DMS114 treated with DMSO at 0.1 percent for 48 hours (cell line): Measurements from ENCODE around the gene ELF5.

ENCODE experiments used
- DNase-seq: peaks from one replicate; lab custom pipeline; 2025; ENCODE audit not compliant: unreplicated experiment; lab: John Stamatoyannopoulos, UW

The ELF5 gene

DNA sequence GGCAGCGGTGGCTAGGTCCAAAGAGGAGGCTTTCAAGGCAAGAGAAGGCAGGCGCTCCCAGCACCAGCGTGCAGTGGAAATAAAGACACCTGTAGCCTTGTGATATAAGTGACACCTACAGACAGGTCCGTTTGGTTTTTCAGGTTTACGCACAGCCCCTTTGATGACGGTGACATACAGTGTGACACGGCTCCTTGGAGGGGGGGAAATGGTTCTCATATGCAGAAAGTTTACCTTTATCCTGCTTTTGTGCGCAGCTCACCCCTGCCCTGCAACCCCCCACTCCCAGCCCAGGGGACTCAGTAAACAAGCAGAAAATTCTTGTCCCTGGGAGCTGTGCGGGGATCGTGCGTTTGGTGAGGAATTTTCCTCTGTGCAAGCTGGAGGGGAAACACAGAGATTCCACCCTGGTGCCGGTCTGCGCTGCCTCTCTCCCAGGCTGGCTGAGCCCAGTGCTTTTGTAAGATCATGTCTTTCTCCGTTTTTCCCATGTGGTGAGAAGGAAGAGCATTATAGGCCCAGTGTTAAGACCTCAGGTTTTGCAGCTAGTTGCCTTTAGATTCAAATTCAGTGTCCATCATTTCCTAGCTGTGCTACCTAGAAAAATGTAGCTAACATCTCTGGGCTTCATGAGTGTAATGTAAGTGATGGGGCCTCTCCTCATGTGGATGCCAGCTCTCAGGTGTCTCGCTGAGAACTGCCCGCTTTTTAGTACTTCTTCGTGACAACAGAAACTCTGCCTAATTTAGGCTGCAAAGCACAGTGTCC is at the start of gene ELF5:
Gene ELF5, minus strand, starts transcription at position 113 of the 768 bp plus-strand sequence. CDS start 8,045 bp downstream, outside the sequence.
- no peak for DNase-seq

DNA sequence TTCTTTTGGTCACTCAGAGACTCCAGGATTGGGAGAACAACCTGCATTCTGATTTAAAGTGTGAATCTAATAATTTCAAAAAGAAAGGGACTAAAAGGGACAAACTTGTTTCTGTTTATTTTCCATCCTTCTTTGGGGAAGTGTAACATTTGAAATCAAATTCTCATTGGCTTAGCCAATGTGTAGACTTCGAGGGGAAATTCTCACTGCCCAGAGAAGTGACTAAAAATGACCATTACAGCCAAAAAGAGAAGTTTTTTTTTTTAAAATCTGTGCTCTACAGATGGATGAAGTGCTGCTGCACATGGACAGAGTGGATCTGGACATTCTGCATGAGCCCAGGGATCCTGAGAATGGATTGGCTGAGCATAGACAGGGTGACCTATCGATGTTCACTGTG is 49.4 kb upstream of the ELF5 start:
- DNase-seq = no peak

DNA sequence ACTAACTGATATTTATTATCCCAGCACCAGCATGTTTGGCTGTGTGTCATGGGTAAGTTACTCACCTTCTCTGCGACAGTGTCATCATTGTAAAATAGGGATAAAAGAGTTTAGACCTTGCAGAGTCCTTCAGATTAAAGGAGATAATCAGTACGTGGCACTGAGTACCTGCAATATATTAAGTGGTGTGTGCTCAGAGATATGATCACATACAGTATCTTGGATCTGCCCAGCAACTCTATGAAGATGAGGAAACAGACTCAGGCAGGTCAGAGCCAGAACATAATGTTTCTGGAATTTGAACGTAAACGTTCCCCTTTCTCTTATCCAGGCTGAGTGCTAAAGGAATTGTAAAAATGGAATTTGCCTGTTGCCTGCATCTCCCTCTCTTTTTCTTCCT is 46.9 kb upstream of the ELF5 start:
- no peak for DNase-seq

DNA sequence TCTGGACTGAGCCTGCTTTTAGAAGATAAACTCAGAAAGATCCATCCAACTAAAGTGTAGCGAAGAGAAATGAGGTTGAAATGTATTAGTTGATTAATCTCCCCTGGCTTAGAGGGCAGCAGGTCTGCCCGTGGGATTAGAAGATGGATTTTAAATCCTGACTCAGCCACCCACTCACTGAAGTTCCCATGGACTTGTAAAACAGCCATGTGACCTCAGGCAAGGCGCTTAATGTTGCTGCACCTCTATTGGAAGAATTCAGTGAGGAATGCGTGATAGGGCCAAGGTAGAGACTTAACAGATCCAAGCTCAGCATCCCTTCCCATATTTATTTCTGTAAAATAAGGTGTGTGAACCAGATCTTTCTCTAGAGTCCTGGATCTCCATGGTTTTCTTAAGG is 45.1 kb upstream of the ELF5 start:
- DNase-seq = no peak

DNA sequence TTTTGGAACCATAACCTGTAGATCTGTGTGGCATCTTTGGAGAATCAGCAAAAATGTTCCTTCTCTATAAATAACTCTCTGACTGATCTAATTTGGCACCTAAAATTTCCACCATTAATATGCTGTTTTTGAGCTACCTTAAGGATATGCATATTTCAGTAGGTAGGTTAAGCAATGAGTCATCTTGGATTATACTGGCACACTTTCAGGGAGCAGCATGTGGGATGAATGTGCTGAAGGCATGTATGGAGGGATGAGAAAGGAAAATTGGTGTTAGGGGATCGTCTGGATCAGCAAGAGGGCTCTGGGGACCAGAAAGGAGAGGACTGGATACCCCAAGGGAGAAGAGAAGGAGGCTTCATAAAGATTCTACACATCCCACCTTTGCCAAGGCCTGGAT is 44.6 kb upstream of the ELF5 start:
- DNase-seq = no peak

DNA sequence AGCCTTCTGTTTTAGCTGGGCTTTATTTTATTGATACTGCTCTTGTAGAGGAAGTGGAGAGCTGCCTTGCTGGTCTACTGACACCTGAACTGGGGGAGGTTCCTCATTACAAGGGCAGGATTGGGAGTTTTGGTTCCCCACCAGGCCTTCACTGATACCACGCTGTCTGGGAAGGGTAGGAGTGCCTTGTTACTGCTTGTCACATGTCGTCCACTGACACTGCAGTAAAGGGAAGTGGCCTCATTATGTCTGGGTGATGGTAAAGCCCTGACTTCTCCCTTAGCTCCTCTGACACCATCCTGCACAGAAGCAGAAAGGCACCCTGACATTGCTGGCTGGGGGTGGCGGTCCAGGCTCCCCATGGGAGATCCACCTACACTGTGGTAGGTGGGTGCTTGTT is 38.7 kb upstream of the ELF5 start:
- DNase-seq = no peak

DNA sequence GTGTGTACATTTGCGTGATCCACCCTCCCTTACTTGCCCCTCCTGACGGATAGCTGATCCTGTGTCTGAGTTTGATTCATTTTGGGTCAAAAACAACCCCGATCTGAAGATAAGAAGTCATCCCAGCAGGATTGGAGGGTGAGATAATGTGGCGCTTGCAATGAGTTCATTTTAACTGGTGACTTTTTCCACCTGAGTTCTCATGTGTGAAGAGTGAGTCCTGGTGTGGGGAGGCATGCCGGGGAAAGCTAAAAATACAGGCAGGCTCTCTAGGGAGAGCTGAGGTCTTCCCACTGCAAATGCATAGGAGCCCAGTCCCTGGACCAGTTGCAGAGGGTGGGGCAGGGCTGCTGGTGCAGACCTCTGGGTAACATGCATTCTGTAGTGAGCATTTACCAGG is 35.7 kb upstream of the ELF5 start:
- DNase-seq = no peak

DNA sequence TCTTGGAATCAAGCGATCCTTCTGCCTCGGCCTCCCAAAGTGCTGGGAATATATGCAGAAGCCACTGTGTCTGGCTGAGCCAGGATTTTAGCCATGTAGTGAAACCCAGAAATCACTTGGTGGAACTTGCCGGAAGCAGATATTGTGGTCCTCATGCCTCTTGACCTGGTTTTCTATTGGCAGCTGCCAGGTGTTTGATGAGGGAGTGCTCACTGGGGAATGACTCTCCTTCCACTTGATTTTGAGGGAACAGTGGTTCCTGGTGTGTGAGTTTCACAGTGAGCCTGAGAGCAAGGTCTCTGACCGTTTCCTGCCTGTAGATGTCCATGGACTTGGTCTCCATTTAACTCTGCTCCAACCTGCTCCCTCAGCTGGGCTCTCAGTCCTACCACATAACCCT is 34.7 kb upstream of the ELF5 start:
- no peak for DNase-seq

DNA sequence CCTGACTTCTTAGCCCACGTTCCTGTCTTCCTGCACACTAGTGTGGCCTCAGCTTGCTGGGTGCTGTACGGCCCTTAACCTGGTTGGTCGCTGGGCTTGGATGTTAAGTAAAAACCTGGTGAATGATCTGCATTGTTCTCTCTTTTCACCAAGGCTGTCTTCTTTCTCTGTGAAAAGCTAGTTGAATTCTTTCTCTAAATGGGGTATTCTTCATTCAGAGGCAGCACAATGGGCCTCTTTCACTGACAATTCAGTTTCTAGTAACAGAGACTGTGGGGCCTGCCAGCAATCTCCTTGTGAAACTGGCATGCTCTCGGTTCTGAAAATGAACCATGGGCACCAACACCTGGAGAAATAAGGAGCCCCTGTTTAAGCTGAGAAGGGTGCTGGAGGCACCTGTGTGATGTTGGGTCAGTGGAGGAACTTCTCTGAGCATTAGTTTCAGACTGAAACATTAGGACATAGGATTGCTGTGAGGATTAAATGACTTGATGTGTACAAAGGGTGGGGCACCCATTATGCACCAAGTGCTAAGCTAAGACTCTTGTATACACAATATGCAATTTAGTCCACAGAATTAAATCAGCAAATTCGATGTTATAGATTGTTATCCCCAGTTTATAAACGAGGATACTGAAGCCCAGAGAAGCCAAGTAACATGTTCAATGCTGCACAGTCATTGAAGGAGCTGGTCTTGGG is 33.1 kb upstream of the ELF5 start:
- DNase-seq = no peak

DNA sequence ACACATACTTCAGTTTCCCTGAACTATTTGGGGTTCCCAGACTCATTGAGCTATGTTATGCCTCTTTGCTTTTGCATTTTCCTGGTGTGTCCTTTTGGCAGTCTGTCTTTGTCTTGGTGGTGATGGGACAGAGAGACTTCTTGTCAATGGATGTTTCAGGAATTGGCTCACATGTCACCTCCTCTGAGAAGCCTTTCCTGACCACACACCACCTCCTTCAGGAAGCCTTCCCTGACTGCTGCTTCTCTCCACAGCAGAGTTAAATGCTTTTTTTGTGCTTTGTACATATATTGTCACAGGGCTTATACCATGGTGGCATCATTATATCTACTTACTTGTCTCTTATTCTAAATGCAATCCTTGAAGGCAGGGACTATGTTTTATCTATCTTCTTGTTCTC is 28.5 kb upstream of the ELF5 start:
- DNase-seq = no peak

DNA sequence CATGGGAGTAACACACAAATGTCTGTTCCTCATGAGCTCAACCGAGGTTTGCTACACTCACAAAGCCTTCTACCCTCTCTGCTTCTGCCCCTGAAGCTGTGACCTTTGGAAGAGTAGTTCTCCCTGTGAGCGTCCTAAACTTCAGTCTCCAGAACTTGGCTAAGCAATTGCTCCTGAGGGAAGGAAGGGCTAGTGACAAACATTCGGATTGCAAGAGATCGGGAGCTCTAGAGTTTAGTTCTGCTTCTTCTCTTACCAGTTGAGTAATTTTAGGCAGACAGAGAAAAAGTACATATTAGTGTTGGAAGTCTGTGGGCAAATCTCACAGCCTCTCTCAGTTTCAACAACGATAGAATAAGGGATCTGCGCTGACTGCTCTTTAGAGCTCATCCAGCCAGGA is 27.3 kb upstream of the ELF5 start:
- DNase-seq = no peak

DNA sequence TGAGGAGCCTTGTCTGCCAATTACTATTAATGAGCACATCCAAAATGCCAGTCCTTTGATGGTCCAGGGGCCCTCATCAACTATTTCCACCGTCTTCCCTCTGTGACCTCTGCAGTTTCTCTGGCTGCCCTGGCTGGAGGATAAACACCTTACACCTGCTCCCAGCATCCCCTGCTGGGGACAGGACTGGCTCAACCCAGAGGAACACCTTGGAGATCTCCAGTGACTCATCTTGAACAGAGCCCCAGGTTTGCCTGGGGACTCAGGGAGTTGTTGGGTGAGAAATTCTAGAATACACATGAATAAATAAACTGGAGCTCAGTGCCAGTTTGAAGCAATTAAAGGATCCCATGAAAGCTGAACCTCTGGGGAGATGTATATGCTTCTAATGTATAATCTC is 24.0 kb upstream of the ELF5 start:
- no peak for DNase-seq

DNA sequence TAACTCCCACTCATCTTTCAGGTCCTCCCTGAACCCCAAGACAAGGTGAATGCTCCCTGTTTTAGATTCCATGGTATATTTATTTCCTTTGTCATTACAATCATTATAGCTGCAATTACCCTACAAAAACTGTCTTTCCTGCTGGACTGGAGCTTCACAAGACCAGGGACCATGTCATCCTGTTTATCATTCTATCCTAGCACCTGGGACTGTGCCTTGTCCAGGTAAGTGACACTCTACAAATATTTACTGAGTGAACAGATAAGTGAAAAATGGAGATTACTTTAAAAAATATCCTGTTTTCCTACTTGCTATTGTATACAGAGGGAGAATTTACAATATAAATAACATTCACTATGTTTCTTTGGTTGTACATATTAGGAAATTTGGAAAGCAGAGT is 22.5 kb upstream of the ELF5 start:
- DNase-seq = no peak

DNA sequence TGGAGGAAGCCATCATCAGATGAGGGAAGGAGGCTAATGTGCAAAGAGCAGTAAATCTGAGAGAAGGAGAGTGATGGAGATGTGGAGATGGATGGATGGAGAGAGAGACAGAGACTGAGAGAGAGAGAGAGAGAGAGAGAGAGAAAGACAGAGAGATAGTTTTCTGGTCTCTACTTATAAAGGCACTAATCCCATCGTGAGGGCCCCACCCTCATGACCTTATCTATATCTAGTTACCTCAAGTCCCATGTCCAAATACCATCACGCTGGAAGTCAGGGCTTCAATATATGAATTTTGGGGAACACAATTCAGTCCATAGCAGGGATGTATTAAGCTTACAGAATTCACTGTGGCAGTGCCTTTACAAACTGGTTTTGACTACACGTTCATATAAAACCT is 21.2 kb upstream of the ELF5 start:
- no peak for DNase-seq

DNA sequence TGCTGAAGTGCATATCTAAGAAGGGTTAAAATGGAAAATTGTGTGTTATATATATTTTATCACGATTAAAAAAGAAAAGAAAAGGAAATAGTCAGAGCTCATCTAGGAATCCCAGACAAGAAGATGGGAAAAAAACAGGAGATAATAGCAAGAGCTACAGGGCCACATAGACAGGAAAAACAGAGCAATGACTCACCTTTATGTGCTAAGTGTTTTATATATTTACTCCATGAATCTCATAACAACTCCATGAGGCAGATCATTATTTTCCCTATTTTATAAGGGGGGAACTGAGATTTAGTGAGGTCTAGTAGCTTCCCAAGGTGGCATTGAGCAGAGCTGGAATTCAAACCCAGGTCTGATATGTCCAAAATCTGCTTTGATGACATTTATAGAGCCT is 18.1 kb upstream of the ELF5 start:
- no peak for DNase-seq

DNA sequence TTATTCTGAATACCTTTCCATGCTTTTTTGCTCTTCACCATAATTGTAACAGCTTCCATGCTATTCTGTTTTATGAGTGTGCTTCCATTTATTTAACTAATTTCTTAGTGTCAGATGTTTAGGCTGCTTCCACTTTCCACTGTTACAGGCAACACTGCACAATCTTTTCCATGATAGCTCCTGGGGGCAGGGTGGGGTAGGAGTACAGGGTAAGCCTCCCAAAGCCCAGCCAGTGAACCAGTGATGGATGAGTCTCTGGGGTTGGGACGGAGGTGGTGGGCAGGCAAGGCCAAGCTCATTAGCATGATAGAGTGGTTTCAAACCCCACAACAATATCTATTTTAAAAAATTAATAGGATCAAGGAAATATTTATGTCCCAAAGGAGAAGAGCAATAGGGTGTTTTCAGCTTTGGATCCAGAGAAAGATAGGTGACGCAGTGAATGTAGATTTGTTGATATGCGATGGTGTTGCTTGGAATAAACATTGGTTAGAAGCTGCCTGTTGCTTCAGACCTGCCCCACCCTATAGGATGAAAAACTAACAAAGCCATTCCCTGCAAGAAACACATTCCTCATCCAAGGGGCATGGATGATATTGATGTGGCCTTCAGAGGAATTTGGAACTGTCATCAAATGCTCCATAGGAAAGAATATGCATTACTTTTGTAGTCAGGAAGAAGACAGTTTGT is 17.1 kb upstream of the ELF5 start:
- DNase-seq = no peak

DNA sequence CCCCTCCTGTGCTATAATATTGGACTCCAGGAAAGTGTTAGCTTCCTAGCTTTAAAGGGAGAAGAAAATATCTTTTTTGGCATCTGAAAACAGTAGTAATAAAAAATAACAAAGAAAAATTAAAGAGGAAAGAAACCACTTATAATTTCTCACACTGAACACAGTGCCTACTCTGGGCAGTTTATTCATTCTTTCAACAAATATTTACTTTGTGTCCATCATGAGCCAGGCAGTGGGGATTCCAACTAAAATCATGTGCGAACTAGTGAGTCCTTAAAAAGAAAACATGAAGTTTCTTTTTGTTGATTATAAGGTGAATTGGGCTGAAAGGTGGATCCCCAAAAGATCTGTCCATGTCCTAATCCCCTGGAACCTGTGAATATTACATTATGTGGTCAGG is 16.0 kb upstream of the ELF5 start:
- no peak for DNase-seq

DNA sequence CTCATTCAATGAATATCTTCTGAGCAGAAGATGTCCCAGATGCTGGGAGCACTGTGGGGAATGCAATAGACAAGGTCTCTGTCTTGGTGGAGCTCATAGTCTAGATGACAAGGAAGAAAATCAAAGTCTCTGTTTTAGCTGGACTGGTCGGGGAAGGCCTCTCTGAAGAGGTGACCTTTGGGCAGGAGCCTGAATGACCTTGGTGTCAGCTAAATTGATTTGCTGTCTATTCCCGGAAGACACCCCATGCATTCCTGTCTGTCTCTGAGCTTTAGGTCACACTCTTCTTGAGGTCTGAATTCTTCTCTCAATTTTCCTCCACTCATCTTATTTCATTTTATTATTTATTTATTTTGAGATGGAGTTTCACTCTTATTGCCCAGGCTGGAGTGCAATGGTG is 14.5 kb upstream of the ELF5 start:
- no peak for DNase-seq

DNA sequence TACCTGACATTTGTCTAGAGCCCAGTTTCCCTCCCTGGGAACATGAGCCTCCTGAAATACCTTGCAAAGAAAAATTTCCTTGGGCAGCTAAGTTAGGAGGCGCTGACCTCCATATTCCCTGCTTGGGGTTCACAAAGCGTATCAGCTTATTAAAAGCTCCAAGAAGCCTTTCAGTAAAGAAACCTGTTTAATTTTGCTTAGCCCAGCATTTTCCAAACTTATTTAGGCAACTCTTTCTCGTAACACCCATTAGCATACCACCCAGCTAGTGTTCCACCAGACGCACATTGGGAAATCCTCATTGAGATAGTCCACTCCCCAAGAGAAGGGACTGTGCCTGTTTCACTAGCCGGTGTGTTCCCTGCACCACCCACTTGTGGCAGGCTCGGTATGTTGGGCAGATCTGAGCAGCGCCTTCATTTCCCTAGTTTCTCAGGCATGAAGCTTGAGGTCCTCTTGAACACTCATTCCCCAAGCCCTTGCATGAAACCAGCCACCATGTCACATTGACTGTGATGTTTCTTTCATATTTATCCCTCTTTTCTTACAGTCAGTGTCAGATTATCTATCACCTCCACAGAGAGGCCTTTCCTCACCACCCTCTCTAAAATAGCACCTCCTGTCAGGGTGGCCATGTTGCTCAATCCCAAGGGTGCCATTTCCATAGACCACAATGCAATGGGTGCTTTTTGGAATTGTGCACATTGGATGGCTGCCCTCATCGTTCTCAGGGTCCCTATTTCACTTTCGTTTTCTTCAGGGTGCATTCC is 12.5 kb upstream of the ELF5 start:
- DNase-seq = no peak

DNA sequence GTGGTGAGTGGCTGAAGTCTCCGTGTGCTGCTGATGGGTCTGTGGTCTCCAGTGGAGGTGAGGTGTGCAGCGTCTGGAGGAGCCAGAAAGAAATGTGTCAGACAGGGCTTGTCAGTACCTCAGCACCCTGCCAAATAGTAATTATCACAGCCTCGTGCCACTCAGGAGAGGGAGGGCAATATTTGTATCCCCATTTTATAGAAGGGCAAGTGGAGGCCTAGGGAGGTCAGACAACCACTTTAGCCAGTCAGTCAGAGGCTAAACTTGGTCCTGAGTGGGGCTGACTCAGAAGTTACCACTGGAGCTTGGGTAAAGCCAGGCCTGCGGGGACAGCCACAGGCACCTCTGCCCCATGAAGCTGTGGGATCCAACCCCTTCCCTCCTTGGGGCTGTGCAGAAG is 11.5 kb upstream of the ELF5 start:
- no peak for DNase-seq

DNA sequence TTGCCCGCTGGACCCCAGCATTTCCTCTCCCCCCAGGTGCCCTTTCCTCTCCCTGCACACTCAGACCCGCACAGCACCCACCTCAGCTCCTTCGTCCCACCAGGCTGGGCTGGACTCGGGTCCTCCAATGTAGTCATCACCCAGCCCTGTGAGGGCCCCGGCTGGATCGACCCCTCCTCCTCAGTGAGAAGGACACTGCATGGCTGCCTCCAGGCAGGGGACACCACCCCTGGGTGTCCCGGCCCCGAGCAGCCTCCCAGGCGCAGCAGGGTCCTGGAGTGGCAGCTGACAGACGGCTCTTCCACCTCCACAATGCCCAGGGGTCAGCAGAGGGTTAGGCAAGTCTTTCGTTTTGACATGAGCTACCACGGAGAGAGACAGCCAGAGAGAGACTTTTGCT is 11.1 kb upstream of the ELF5 start:
- no peak for DNase-seq

DNA sequence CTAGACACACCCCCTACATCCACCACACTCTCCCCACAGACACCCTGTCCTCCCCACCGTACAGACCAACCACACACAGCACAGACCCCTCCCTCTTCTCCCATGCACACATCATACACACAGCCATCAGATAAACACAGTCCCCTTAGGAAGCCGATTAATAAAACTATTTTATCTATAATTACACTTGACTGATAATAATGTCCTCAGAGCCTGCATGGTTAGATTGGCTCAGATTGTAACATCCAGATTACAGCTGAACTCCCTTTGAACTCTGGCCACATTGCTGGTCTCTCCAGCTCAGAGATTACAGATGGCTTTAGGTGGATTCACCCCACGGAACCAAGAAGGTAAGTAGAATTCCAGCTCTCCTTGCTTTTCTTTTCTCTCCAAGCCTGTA is 9.5 kb upstream of the ELF5 start:
- no peak for DNase-seq
